ENCODE data around the gene S100A3.

DNA sequence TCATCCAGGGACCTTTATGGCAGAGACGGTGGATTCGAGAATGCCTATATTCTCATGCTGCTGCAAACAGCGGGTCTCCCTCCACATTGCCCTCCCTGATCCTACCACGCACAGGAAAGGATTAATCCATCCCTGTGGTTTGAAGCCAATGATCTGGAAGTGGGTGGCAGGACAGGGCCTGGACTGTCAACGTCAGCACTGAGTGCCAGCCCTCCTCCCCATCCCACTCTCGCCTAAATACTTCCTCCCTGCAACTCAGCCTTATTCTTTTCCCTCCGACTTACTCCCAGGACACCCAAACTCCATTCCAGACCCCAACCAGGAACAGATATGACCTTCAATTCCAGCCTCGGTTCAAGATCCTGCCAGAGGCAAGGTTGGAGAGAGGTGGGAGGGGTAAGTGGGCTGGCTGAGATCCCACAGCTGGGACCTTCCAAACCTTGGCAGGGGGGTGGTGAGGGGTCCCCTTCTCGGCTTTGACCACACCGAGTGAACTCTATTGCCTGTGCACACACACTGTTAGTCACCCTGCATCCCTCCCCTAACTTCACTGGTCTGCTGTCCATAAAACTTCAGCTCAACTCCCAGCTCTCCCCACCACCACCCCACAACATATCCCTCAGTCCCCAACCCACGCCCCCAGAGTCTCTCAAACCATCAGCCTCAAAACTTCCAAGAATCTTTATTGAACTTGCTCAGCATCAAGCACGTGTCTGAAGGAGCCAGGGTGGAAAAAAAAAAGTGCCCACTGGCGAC lies 5.9 kb downstream of the S100A3 start:
- no peak for TF ChIP-seq ZNF329 (CRISPR knock-in tag; IDR thresholded peaks at IDR 0.05; ENCODE audit: low read depth)
- TF ChIP-seq TBP (CRISPR knock-in tag; IDR thresholded peaks at IDR 0.05), result no peak
- TF ChIP-seq, protein P1, sequence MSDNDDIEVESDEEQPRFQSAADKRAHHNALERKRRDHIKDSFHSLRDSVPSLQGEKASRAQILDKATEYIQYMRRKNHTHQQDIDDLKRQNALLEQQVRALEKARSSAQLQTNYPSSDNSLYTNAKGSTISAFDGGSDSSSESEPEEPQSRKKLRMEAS (IDR thresholded peaks at IDR 0.05), result no peak
- TF ChIP-seq BRD4 (CRISPR knock-in tag; IDR thresholded peaks at IDR 0.05), result no peak
- no peak for TF ChIP-seq MTF2 (CRISPR knock-in tag; IDR thresholded peaks at IDR 0.05; ENCODE audit: borderline replicate concordance)
- no peak for TF ChIP-seq NBN (conservative IDR thresholded peaks at IDR 0.05)
- TF ChIP-seq, protein P2, sequence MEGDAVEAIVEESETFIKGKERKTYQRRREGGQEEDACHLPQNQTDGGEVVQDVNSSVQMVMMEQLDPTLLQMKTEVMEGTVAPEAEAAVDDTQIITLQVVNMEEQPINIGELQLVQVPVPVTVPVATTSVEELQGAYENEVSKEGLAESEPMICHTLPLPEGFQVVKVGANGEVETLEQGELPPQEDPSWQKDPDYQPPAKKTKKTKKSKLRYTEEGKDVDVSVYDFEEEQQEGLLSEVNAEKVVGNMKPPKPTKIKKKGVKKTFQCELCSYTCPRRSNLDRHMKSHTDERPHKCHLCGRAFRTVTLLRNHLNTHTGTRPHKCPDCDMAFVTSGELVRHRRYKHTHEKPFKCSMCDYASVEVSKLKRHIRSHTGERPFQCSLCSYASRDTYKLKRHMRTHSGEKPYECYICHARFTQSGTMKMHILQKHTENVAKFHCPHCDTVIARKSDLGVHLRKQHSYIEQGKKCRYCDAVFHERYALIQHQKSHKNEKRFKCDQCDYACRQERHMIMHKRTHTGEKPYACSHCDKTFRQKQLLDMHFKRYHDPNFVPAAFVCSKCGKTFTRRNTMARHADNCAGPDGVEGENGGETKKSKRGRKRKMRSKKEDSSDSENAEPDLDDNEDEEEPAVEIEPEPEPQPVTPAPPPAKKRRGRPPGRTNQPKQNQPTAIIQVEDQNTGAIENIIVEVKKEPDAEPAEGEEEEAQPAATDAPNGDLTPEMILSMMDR (CRISPR knock-in tag; IDR thresholded peaks at IDR 0.05), result no peak
- TF ChIP-seq MXI1 (IDR thresholded peaks at IDR 0.05; ENCODE audit: borderline replicate concordance, low read depth, low read length), result no peak

All from HepG2 (cell line).